ENCODE results near the gene OPCML. TPM values are rescaled to one million over a fixed set of nuclear protein-coding genes. Genes with fewer than 3 reads are reported as not detected.

Gene OPCML
- total and polyA plus RNA-seq, 2 of the 13 experiments (the other 11 are each of a cell fraction or from before 2014, with no cell fraction given), result not detected

DNA sequence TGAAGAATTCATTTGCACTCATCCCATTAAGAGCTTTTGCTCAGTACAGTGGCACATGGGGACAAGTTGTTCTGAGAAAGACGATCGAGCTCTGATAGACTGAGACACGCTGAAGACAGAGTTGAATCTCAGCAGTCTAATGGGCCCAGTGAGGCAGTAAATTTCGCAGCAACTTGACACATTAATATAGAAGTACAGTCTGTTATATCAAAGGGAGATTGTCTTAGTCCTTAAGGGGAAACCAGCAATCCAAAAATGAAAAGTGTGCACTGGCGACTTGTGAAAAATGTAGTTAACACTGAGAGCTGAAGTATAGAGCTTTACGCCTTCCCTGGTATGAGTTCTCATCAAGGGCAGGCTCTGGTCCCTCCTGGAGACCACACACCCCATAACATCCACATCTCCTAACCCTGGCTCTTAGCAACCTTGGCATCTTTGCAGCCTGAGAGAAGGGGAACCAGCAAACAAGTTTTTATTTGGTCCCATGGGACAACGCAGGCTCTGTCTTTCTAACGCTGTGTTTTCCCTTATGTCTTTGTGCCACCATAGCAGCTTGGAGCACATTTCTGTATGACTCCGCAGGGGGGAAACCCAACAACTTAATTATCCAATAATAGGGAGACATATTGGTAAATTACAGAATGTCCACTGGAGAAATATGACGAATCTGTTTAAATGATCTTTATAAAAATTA, 952.5 kb downstream of the OPCML start:
- Histone ChIP-seq H3K9ac (ENCODE audit: insufficient read depth, low read depth, low read length) (no peak overlapping the region), H3K27me3 (ENCODE audit: control insufficient read depth in 1 of 2, insufficient read depth in 2 of 2, low read length in 2 of 2) (no peaks in the 10 kb centered on the region), H4K20me1 (ENCODE audit: insufficient read depth, low read length) (no peaks in the 10 kb centered on the region), H3K36me3 (replicated peaks in 1 of 2; ENCODE audit: control insufficient read depth in 1 of 2, insufficient read depth in 2 of 2, low read length in 2 of 2) (no peaks in the 10 kb centered on the region), H2AFZ (ENCODE audit: low read length) (no peak overlapping the region), H3K4me2 (ENCODE audit: low read depth, low read length) (no peak overlapping the region), H3K4me3 (replicated peaks in 1 of 3; ENCODE audit: insufficient read depth in 1 of 3, low read depth in 2 of 3, low read length in 3 of 3) (no peak overlapping the region), H3K4me1 (ENCODE audit: insufficient read depth, low read length) (no peaks in the 10 kb centered on the region), H3K9me3 (ENCODE audit: low read length) (peaks cover 87% of the 10 kb centered on the region), H3K79me2 (ENCODE audit: insufficient read depth, low read length) (no peaks in the 10 kb centered on the region), H3K27ac (ENCODE audit: extremely low read length, insufficient read depth, low read length) (no peak overlapping the region)
- in situ Hi-C loops (cut with HindIII; ENCODE audit: extremely low pct_ligation_motif_present, low pct_unique_long_range_greater_than_20kb), result no loop called here
- TF ChIP-seq ZNF484 (CRISPR knock-in tag; IDR thresholded peaks at IDR 0.05; ENCODE audit: borderline replicate concordance, low read depth) (no peak), KLF15 (CRISPR knock-in tag; IDR thresholded peaks at IDR 0.05; ENCODE audit: borderline replicate concordance) (no peak)
- ChIA-PET POLR2A (no interaction called here), CTCF (ENCODE audit: low intra/inter-chr PET ratio, low total read pairs) (no interaction called here)
- BruUV-seq (replicated peaks), result no TSS peak
- ATAC-seq, result no peak
- no peak for DNase-seq (ENCODE audit: low spot score)
- 37% methylated on average over 10 of the region's 10 CpGs for WGBS (ENCODE audit: low lambda C conversion rate)
- intact Hi-C loops (cut with micrococcal nuclease; ENCODE audit: unreplicated experiment), result no loop called here
- FAIRE-seq, result no peak

GRCh38 chr11:132579136-132579535, 953.2 kb downstream of the OPCML start:
- Histone ChIP-seq H3K79me2 (ENCODE audit: insufficient read depth, low read length) (no peaks in the 10 kb centered on the region), H3K36me3 (replicated peaks in 1 of 2; ENCODE audit: control insufficient read depth in 1 of 2, insufficient read depth in 2 of 2, low read length in 2 of 2) (no peaks in the 10 kb centered on the region), H3K27ac (ENCODE audit: extremely low read length, insufficient read depth, low read length) (no peak overlapping the region), H3K27me3 (ENCODE audit: control insufficient read depth in 1 of 2, insufficient read depth in 2 of 2, low read length in 2 of 2) (no peaks in the 10 kb centered on the region), H3K4me2 (ENCODE audit: low read depth, low read length) (no peak overlapping the region), H3K4me1 (ENCODE audit: insufficient read depth, low read length) (no peaks in the 10 kb centered on the region), H2AFZ (ENCODE audit: low read length) (no peak overlapping the region), H3K4me3 (replicated peaks in 1 of 3; ENCODE audit: insufficient read depth in 1 of 3, low read depth in 2 of 3, low read length in 3 of 3) (no peak overlapping the region), H4K20me1 (ENCODE audit: insufficient read depth, low read length) (no peaks in the 10 kb centered on the region), H3K9ac (ENCODE audit: insufficient read depth, low read depth, low read length) (no peak overlapping the region), H3K9me3 (ENCODE audit: low read length) (peaks cover 87% of the 10 kb centered on the region)
- WGBS (ENCODE audit: low lambda C conversion rate), result 36% methylated on average over 3 of the region's 3 CpGs
- TF ChIP-seq IRF9 (CRISPR knock-in tag; IDR thresholded peaks at IDR 0.05; ENCODE audit: borderline replicate concordance), result no peak
- TF ChIP-seq ZNF224 (CRISPR knock-in tag; IDR thresholded peaks at IDR 0.05), result no peak
- no TSS peak for BruUV-seq (replicated peaks)
- no peak for DNase-seq (ENCODE audit: low spot score)
- intact Hi-C loops (cut with micrococcal nuclease; ENCODE audit: unreplicated experiment), result no loop called here
- in situ Hi-C loops (cut with HindIII; ENCODE audit: extremely low pct_ligation_motif_present, low pct_unique_long_range_greater_than_20kb), result no loop called here
- ChIA-PET CTCF (ENCODE audit: low intra/inter-chr PET ratio, low total read pairs) (no interaction called here), POLR2A (no interaction called here)
- FAIRE-seq, result no peak
- ATAC-seq, result no peak

Data from HepG2 (cell line).